Measurements from ENCODE around the gene ADAM15. TPM values are rescaled to one million over a fixed set of nuclear protein-coding genes. Genes with fewer than 3 reads are reported as not detected.

The ADAM15 gene
- 13.3 TPM for total RNA-seq

- peak; percentile 72 for DNase-seq
These were observed at the start of gene ADAM15 for GRCh38 chr1:155050560-155051341. Gene ADAM15, plus strand, starts transcription at chr1:155051316. Its CDS starts 71 bp downstream, at chr1:155051387.

GRCh38 chr1:155001425-155001674, 49.8 kb upstream of the ADAM15 start:
- DNase-seq: no peak

GRCh38 chr1:155001675-155002463, 49.2 kb upstream of the ADAM15 start:
- DNase-seq: peak; percentile 100

- no peak for DNase-seq
These were observed 48.5 kb upstream of the ADAM15 start, which contains the start of gene ZBTB7B for GRCh38 chr1:155002464-155003226. Gene ZBTB7B, plus strand, starts transcription at chr1:155002802. Its CDS starts 11,859 bp downstream, at chr1:155014661.

GRCh38 chr1:155003227-155003765, 47.8 kb upstream of the ADAM15 start:
- DNase-seq: no peak

GRCh38 chr1:155003766-155004351, 47.3 kb upstream of the ADAM15 start:
- DNase-seq: peak; percentile 64

GRCh38 chr1:155004352-155005075, 46.6 kb upstream of the ADAM15 start:
- no peak for DNase-seq

- DNase-seq: peak; percentile 47
These were observed 45.8 kb upstream of the ADAM15 start for GRCh38 chr1:155005076-155006011.

GRCh38 chr1:155006601-155007101, 44.5 kb upstream of the ADAM15 start:
- DNase-seq: peak; percentile 30

- no peak for DNase-seq
These were observed 43.8 kb upstream of the ADAM15 start for GRCh38 chr1:155007251-155007828.

- no peak for DNase-seq
These were observed 42.8 kb upstream of the ADAM15 start for GRCh38 chr1:155008015-155008941.

GRCh38 chr1:155009221-155009711, 41.9 kb upstream of the ADAM15 start:
- DNase-seq: no peak

GRCh38 chr1:155009742-155010141, 41.4 kb upstream of the ADAM15 start:
- DNase-seq: no peak

- DNase-seq: no peak
These were observed 40.8 kb upstream of the ADAM15 start for GRCh38 chr1:155010211-155010918.

- no peak for DNase-seq
These were observed 40.1 kb upstream of the ADAM15 start for GRCh38 chr1:155011004-155011416.

- DNase-seq: no peak
These were observed 39.6 kb upstream of the ADAM15 start for GRCh38 chr1:155011437-155012025.

- DNase-seq: peak; percentile 84
These were observed 39.0 kb upstream of the ADAM15 start for GRCh38 chr1:155012026-155012546.

Measured in occipital lobe (tissue), 2 donors.